Measurements from ENCODE around the gene MCL1. TPM values are rescaled to one million over a fixed set of nuclear protein-coding genes. Genes with fewer than 3 reads are reported as not detected.

The MCL1 gene
- total RNA-seq, 1 experiment from 2014 or later = 261 TPM

DNA sequence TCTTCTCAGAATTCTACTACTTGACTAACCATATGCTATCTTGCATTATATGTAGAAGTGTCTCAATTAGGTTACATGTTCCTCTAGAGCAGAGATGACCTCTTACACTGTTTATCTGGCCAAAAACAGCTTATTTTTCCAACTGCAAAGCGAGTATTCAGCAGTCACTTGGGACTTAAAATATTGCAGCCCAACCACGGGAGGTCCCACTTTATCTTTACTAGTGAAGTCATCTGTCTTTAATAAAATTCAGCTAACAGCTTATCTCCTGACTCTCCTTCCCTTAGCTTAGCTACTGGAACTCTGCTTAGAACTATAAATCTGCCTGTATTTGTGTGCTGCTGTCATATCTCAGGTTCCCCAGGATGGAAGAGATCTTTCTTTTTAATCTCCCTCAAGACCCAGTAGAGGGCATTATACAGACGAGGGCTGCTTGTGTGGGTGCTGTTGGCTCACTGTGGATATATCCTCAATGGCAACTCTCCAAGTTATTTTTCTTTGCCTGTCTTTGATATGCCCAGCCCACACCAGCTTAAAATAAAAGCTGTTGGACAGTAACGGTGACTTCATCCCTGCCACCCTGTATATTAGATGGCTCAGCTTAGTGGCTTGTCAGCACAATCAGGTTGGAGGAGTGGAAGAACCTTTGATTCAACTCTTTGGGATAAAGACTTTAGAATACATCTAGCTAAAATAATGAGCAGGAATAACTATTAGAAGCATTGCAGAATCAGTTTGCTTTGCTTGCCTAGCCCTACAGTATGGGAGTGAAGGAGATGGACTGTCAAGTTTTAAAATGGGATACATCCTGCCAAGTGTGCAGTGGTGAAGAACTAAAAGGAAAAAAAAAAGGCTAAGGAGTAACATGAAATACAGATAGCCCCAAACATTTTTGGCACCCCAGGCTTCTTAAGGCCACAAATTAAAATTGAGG is 40.4 kb upstream of the MCL1 start:
- H3K9me3 Mint-ChIP-seq (ENCODE audit: low read depth, unreplicated experiment) = no peaks in the 10 kb centered on the region
- no TSS peak for BruUV-seq (replicated peaks)
- DNase-seq = peak; percentile 43
- no peak overlapping the region for H3K4me3 Mint-ChIP-seq (ENCODE audit: low read depth, unreplicated experiment)
- TF ChIP-seq, protein P1, sequence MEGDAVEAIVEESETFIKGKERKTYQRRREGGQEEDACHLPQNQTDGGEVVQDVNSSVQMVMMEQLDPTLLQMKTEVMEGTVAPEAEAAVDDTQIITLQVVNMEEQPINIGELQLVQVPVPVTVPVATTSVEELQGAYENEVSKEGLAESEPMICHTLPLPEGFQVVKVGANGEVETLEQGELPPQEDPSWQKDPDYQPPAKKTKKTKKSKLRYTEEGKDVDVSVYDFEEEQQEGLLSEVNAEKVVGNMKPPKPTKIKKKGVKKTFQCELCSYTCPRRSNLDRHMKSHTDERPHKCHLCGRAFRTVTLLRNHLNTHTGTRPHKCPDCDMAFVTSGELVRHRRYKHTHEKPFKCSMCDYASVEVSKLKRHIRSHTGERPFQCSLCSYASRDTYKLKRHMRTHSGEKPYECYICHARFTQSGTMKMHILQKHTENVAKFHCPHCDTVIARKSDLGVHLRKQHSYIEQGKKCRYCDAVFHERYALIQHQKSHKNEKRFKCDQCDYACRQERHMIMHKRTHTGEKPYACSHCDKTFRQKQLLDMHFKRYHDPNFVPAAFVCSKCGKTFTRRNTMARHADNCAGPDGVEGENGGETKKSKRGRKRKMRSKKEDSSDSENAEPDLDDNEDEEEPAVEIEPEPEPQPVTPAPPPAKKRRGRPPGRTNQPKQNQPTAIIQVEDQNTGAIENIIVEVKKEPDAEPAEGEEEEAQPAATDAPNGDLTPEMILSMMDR (IDR thresholded peaks at IDR 0.05; ENCODE audit: unreplicated experiment) = no peak
- no peaks in the 10 kb centered on the region for H3K27me3 Mint-ChIP-seq (ENCODE audit: unreplicated experiment)
- peaks cover 82% of the 10 kb centered on the region for H3K36me3 Mint-ChIP-seq (ENCODE audit: insufficient read depth, unreplicated experiment)
- peaks cover 74% of the 10 kb centered on the region for H3K4me1 Mint-ChIP-seq (ENCODE audit: low read depth, unreplicated experiment)
- peak overlapping the region; percentile 69 for H3K27ac Mint-ChIP-seq (ENCODE audit: unreplicated experiment)
- CTCF ChIA-PET = interaction anchor here (0.7 to 1.6 kb wide), 5 partner anchors 10 to 193 kb away, joined by 3 to 8 read pairs (median 3); partner anchors contain the start of genes ENSA, GOLPH3L and MCL1
- intact Hi-C loops (cut with micrococcal nuclease; ENCODE audit: unreplicated experiment) = loop anchor here (2.0 to 10.0 kb wide), 4 partner anchors 43 to 192 kb away; partner anchors contain the start of gene GOLPH3L

DNA sequence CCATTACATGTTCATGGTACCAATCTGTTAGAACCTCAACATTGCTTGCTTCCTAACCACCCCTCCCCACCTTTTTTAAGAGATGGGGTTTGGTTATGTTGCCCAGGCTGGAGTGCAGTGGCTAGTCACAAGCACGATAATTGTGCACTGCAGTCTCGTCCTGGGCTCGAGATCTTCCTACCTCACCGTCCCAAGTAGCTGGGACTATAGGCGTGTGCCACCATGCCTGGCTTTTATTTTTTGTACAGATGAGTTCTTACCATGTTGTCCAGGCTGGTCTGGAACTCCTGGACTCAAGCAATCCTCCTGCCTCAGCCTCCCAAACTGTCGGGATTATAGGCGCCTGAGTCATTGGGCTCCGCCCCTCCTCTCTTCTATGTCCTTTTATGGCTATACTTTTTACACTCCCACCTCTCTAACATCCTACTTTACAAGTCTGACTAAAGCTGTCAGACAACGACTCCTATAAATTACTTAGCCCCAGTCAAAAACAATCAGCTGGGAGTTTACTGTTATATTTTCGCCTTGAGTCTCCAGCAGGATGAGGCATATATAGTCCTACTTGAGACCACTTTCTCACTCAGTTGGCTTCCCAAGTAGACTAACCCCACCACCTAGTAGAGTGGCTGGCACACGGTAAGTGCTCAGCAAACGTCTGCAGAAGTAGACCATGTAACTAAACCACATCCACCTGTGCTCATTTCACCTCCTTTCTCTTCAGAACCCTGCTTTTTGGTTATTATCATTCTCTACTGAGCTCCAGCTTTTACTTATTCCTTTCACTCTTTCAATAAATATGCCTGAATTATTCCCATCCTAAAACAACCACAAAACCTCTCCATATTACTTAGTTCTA is 36.2 kb upstream of the MCL1 start:
- intact Hi-C loops (cut with micrococcal nuclease; ENCODE audit: unreplicated experiment) = no loop called here
- Mint-ChIP-seq H3K27ac (ENCODE audit: unreplicated experiment) (peak overlapping the region; percentile 90), H3K36me3 (ENCODE audit: insufficient read depth, unreplicated experiment) (peaks cover 77% of the 10 kb centered on the region), H3K4me3 (ENCODE audit: low read depth, unreplicated experiment) (peak overlapping the region; percentile 31), H3K4me1 (ENCODE audit: low read depth, unreplicated experiment) (peaks cover 78% of the 10 kb centered on the region), H3K9me3 (ENCODE audit: low read depth, unreplicated experiment) (no peaks in the 10 kb centered on the region), H3K27me3 (ENCODE audit: unreplicated experiment) (no peaks in the 10 kb centered on the region)
- peak; percentile 20 for DNase-seq
- TF ChIP-seq, protein P1 (IDR thresholded peaks at IDR 0.05; ENCODE audit: unreplicated experiment) = no peak
- CTCF ChIA-PET = interaction anchor here (2.1 kb wide), 1 partner anchor 36 kb away, joined by 6 read pairs; the partner anchor contains the start of gene MCL1
- BruUV-seq (replicated peaks) = no TSS peak

DNA sequence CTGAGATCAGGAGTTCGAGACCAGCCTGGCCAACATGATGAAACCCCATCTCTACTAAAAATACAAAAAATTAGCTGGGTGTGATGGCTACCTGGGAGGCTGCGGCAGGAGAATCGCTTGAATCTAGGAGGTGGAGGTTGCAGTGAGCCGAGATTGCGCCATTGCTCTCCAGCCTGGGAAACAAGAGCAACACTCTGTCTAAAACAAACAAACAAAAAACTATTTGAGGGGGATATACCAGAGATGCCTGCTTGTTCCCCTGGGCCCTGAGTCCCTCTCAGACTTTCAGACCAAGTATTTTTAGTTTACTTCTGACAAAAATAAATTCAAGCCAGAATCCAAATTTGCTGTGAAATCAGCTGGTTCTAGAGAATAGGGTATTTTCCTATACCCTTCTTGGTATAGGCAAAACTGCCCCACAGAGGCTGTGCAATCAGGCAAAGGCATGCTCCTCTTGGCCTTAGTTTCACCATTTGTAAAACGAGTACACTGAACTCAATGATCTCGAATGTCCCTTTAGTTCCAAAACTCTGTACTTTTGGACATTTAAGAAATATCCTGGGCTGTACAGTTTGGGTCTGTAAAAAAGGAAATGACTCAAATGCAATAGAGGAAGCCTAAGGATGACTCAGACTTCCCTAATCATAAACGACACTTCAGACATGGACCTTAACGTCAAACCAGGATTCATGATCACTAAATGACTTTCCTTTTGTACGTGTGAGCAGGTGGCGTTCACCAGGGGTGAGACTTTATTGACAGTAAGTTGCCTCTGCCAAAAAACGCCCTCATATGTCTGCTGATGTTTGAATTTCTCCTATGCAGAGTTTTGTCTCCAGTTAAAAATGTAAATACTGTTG is 33.9 kb upstream of the MCL1 start:
- peak overlapping the region; percentile 90 for H3K27ac Mint-ChIP-seq (ENCODE audit: unreplicated experiment)
- no peaks in the 10 kb centered on the region for H3K27me3 Mint-ChIP-seq (ENCODE audit: unreplicated experiment)
- intact Hi-C loops (cut with micrococcal nuclease; ENCODE audit: unreplicated experiment) = no loop called here
- H3K4me1 Mint-ChIP-seq (ENCODE audit: low read depth, unreplicated experiment) = peaks cover 75% of the 10 kb centered on the region
- DNase-seq = peak; percentile 45
- CTCF ChIA-PET = interaction anchor here (0.7 to 1.2 kb wide), 8 partner anchors 9 to 200 kb away, joined by 3 to 7 read pairs (median 3); partner anchors contain the start of gene MCL1
- BruUV-seq (replicated peaks) = TSS peak; percentile 8
- H3K36me3 Mint-ChIP-seq (ENCODE audit: insufficient read depth, unreplicated experiment) = peaks cover 81% of the 10 kb centered on the region
- H3K9me3 Mint-ChIP-seq (ENCODE audit: low read depth, unreplicated experiment) = no peaks in the 10 kb centered on the region
- TF ChIP-seq, protein P1 (IDR thresholded peaks at IDR 0.05; ENCODE audit: unreplicated experiment) = no peak
- peak overlapping the region; percentile 33 for H3K4me3 Mint-ChIP-seq (ENCODE audit: low read depth, unreplicated experiment)

Data from Calu3 (cell line).